Hepatocyte (in vitro differentiated cells): Measurements from ENCODE around the gene C1orf232. TPM values are rescaled to one million over a fixed set of nuclear protein-coding genes. Genes with fewer than 3 reads are reported as not detected.

Source experiments
- DNase-seq: peaks from one replicate; pipeline ENCODE4 v3.0.0-alpha.2; 2016; ENCODE audit warnings: low spot score
- H2AFZ ChIP-seq: fragments of 200-600 bp; sonication (generic); 2 replicates; pipeline ENCODE4 v1.6.0; 2016; ENCODE audit warnings: antibody characterized with exemption, mild to moderate bottlenecking
- H3K27ac ChIP-seq: fragments of 200-600 bp; sonication (generic); 2 replicates; pipeline ENCODE4 v1.5.1; 2016; ENCODE audit warnings: mild to moderate bottlenecking
- H3K27me3 ChIP-seq: fragments of 200-600 bp; sonication (generic); 2 replicates; pipeline ENCODE4 v1.6.1; 2016
- H3K36me3 ChIP-seq: fragments of 200-600 bp; sonication (generic); replicated peaks from 2 replicates; pipeline ENCODE4 v1.5.1; 2016; ENCODE audit warnings: low read depth; ENCODE audit not compliant: insufficient read depth
- H3K4me1 ChIP-seq: fragments of 200-600 bp; sonication (generic); 2 replicates; pipeline ENCODE4 v1.5.1; 2016; ENCODE audit warnings: mild to moderate bottlenecking, moderate library complexity; ENCODE audit not compliant: insufficient read depth
- H3K4me2 ChIP-seq: fragments of 200-600 bp; sonication (generic); 2 replicates; pipeline ENCODE4 v1.6.0; 2016
- H3K4me3 ChIP-seq: fragments of 200-600 bp; sonication (generic); 2 replicates; pipeline ENCODE4 v1.5.1; 2016; ENCODE audit warnings: mild to moderate bottlenecking
- H3K79me2 ChIP-seq: fragments of 200-600 bp; sonication (generic); 2 replicates; pipeline ENCODE4 v1.6.0; 2017; ENCODE audit warnings: mild to moderate bottlenecking
- H3K9me2 ChIP-seq: fragments of 200-600 bp; sonication (generic); replicated peaks from 2 replicates; pipeline ENCODE4 v1.6.0; 2017; ENCODE audit warnings: mild to moderate bottlenecking; ENCODE audit not compliant: insufficient read depth
- H3K9me3 ChIP-seq: fragments of 200-600 bp; sonication (generic); 2 replicates; pipeline ENCODE4 v1.5.1; 2016; ENCODE audit warnings: low read depth, mild to moderate bottlenecking
- H4K20me1 ChIP-seq: fragments of 200-600 bp; sonication (generic); 2 replicates; pipeline ENCODE4 v1.6.0; 2016; ENCODE audit warnings: mild to moderate bottlenecking; ENCODE audit not compliant: insufficient read depth, poor library complexity, severe bottlenecking
- EZH2 ChIP-seq: fragments of 200-600 bp; sonication (generic); IDR thresholded peaks from 2 replicates; pipeline ENCODE4 v1.6.1; 2016; ENCODE audit warnings: antibody characterized with exemption, mild to moderate bottlenecking, borderline replicate concordance
- EZH2phosphoT487 ChIP-seq: fragments of 200-600 bp; sonication (generic); IDR thresholded peaks from one replicate; pipeline ENCODE4 v1.6.1; 2018; ENCODE audit warnings: antibody characterized with exemption, mild to moderate bottlenecking, low read depth, moderate library complexity; ENCODE audit not compliant: unreplicated experiment, severe bottlenecking
- WGBS: methylation state at CpG from one replicate; pipeline ENCODE4 v1.1.6; 2016; ENCODE audit warnings: low lambda C conversion rate; ENCODE audit errors: missing lambda C conversion rate; 5-methylcytosine and 5-hydroxymethylcytosine counted together
- polyA plus RNA-seq: library from polyadenylated mRNA; unstranded; fragments of >200 nt; fragmentation: Nextera tagmentation; extraction: Ambion mirVana; gene quantifications from 2 replicates; pipeline ENCODE4 v1.2.1, GENCODE V29; 2016
- total RNA-seq: library from RNA; depleted of rRNA; stranded (reverse); fragments of >200 nt; gene quantifications from 2 replicates; pipeline ENCODE4 v1.2.3, GENCODE V29; 2014
- TF ChIP-seq, protein P1 (sequence below): fragments of 200-600 bp; sonication (generic); IDR thresholded peaks from 2 replicates; pipeline ENCODE4 v1.5.1; 2016; ENCODE audit warnings: antibody characterized with exemption, mild to moderate bottlenecking; ENCODE audit not compliant: poor library complexity

The C1orf232 gene
- total and polyA plus RNA-seq, 2 experiments from 2014 or later, result not detected

DNA sequence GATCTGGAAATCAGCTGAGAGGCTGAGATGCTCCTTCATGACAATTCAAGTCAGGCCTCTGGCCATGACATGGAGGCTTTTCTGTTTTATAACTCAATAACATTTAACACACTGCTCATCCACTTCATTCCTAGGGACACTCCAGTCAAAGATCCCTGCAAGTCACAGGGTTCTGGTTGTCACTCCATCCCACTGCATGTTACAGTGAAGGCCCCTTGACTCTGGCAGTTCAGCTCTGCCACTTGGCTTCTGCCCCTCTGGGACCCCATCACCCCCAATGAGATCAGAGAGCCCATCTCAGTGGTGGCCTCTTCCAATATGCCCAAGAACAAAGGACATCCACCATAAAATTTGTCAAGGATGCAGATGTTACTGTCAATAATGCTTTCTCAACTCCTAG is 19.9 kb downstream of the C1orf232 start:
- no peaks in the 10 kb centered on the region for H4K20me1 ChIP-seq
- no peaks in the 10 kb centered on the region for H3K4me1 ChIP-seq
- no peak for DNase-seq
- H2AFZ ChIP-seq, result no peak overlapping the region
- no peaks in the 10 kb centered on the region for H3K9me3 ChIP-seq
- H3K4me3 ChIP-seq, result no peak overlapping the region
- H3K79me2 ChIP-seq, result no peaks in the 10 kb centered on the region
- no peak overlapping the region for H3K4me2 ChIP-seq
- no peaks in the 10 kb centered on the region for H3K27me3 ChIP-seq
- TF ChIP-seq EZH2, result no peak
- no peaks in the 10 kb centered on the region for H3K36me3 ChIP-seq
- H3K9me2 ChIP-seq, result no peaks in the 10 kb centered on the region
- no peak overlapping the region for H3K27ac ChIP-seq

DNA sequence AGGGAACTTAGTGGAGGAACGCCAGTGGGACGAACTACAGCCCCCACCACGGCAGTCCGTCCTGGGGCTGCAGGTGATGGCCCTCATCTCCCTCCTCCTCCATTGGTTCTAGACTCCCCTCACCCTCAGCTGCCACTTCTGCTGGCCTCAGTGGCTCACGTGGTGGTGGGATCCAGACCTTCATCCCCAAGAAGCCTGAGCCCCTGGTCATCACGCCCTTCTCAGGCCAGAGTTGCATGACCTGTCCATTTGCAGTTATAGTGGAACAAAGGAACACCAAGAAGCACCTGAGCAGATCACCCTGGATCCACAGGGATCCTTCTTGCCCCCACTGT is 22.8 kb downstream of the C1orf232 start:
- Histone ChIP-seq H3K4me1 (no peaks in the 10 kb centered on the region), H3K27ac (no peak overlapping the region), H3K79me2 (no peaks in the 10 kb centered on the region), H2AFZ (no peak overlapping the region), H3K27me3 (no peaks in the 10 kb centered on the region), H3K9me3 (no peaks in the 10 kb centered on the region), H3K9me2 (no peaks in the 10 kb centered on the region), H3K4me2 (no peak overlapping the region), H3K4me3 (no peak overlapping the region), H3K36me3 (no peaks in the 10 kb centered on the region), H4K20me1 (no peaks in the 10 kb centered on the region)
- WGBS, result 48% methylated on average over 6 of the region's 6 CpGs
- TF ChIP-seq, protein P1, sequence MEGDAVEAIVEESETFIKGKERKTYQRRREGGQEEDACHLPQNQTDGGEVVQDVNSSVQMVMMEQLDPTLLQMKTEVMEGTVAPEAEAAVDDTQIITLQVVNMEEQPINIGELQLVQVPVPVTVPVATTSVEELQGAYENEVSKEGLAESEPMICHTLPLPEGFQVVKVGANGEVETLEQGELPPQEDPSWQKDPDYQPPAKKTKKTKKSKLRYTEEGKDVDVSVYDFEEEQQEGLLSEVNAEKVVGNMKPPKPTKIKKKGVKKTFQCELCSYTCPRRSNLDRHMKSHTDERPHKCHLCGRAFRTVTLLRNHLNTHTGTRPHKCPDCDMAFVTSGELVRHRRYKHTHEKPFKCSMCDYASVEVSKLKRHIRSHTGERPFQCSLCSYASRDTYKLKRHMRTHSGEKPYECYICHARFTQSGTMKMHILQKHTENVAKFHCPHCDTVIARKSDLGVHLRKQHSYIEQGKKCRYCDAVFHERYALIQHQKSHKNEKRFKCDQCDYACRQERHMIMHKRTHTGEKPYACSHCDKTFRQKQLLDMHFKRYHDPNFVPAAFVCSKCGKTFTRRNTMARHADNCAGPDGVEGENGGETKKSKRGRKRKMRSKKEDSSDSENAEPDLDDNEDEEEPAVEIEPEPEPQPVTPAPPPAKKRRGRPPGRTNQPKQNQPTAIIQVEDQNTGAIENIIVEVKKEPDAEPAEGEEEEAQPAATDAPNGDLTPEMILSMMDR, result no peak
- TF ChIP-seq EZH2 (no peak), EZH2phosphoT487 (no peak)
- DNase-seq, result no peak

DNA sequence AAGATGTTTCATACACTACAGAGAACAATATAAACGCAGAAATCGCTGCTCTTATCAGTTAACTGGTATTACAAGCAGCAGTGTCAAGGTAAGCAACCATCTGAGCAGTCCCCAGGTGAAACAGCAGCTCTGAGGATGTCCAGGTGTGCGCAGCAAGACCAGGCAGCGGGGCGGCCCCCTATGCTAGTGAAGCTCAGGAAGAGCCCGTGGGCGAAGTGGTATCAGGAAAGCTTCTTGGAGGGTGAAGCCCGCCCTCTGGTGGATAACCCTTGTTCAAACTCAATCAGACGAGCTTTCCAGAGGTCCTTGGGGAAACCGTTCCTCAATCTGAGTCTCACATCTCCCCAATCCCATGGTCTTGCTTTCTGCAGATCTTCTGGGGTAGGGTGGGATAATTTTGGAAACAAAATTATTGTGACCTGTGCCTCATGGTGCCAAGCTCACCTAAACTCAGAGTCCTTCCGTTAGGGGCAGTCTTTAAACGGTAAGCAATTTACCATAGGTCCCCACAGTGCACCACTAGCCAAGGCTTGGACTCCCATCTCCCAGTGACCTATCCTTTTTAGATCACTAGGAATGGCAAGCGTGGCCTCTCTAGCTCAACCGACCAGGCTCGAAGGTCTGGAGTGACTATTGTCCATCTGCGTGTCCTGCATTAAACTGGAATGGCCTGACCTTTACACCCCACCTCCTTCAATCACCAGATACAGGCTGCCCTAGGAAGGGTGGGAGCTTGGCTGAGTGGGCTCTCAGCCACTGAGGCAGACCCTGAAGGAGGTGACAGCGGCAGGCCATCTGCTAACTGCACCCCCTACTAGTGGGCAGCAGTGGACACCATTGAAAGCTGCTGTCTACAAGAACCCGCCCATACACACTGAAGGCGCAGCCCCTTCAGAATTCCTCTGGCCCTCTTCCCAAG is 23.5 kb downstream of the C1orf232 start:
- DNase-seq, result peak; percentile 94
- no peak overlapping the region for H3K4me3 ChIP-seq
- H3K36me3 ChIP-seq, result no peaks in the 10 kb centered on the region
- no peaks in the 10 kb centered on the region for H3K4me1 ChIP-seq
- H3K79me2 ChIP-seq, result no peaks in the 10 kb centered on the region
- no peak for TF ChIP-seq EZH2phosphoT487
- no peak for TF ChIP-seq EZH2
- TF ChIP-seq, protein P1, result peak; percentile 88
- no peak overlapping the region for H2AFZ ChIP-seq
- no peaks in the 10 kb centered on the region for H4K20me1 ChIP-seq
- H3K4me2 ChIP-seq, result no peak overlapping the region
- no peaks in the 10 kb centered on the region for H3K27me3 ChIP-seq
- no peak overlapping the region for H3K27ac ChIP-seq
- no peaks in the 10 kb centered on the region for H3K9me2 ChIP-seq
- 26% methylated on average over 19 of the region's 19 CpGs for WGBS
- H3K9me3 ChIP-seq, result no peaks in the 10 kb centered on the region

DNA sequence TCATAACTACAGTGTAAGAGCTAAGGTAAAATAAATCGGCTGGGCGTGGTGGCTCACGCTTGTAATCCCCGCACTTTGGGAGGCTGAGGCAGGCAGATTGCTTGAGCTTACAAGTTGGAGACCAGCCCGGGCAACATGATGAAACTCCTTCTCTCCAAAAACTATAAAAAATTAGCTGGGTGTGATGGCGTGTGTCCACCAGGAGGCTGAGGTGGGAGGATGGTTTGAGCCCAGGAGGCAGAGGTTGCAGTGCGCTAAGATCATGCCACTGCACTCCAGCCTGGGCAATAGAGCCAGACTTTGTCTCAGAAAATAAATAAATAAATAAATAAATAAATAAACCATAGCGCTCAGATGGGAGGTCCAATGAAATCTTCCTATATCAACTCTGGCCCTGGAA is 26.6 kb downstream of the C1orf232 start:
- Histone ChIP-seq H4K20me1 (no peaks in the 10 kb centered on the region), H3K36me3 (no peaks in the 10 kb centered on the region), H3K79me2 (no peaks in the 10 kb centered on the region), H3K27me3 (no peaks in the 10 kb centered on the region), H3K4me1 (no peaks in the 10 kb centered on the region), H3K27ac (no peak overlapping the region), H3K9me2 (no peaks in the 10 kb centered on the region), H3K4me3 (no peak overlapping the region), H3K4me2 (no peak overlapping the region), H2AFZ (no peak overlapping the region), H3K9me3 (no peaks in the 10 kb centered on the region)
- 91% methylated on average over 8 of the region's 8 CpGs for WGBS
- TF ChIP-seq, protein P1, result no peak
- no peak for TF ChIP-seq EZH2phosphoT487
- no peak for TF ChIP-seq EZH2
- no peak for DNase-seq
